Neural cell (in vitro differentiated cells): ENCODE results near the gene WWC2. TPM values are rescaled to one million over a fixed set of nuclear protein-coding genes. Genes with fewer than 3 reads are reported as not detected.

ENCODE experiments used
- H2AFZ ChIP-seq: fragments of 200-600, 300-800 bp; sonication (generic), shearing (Covaris generic); 2 replicates; pipeline ENCODE4 v1.6.0; 2014; ENCODE audit warnings: low read depth, mild to moderate bottlenecking, antibody characterized with exemption, low read length, moderate library complexity
- H3F3A ChIP-seq: fragments of 200-600 bp; shearing (Covaris generic); 2 replicates; pipeline ENCODE4 v1.6.1; 2016; ENCODE audit warnings: mild to moderate bottlenecking, moderate library complexity, mixed read lengths, antibody characterized with exemption, low read length; ENCODE audit not compliant: insufficient read depth, poor library complexity, severe bottlenecking
- H3K27ac ChIP-seq: fragments of 200-600, 300-800 bp; sonication (generic), shearing (Covaris generic); 2 replicates; pipeline ENCODE4 v1.5.1; 2014; ENCODE audit warnings: mild to moderate bottlenecking, low read length, moderate library complexity
- H3K27me3 ChIP-seq: fragments of 300-800, 200-600 bp; sonication (generic), shearing (Covaris generic); 2 replicates; pipeline ENCODE4 v1.6.0; 2014; ENCODE audit warnings: mild to moderate bottlenecking, low read depth, low read length, moderate library complexity; ENCODE audit not compliant: insufficient read depth
- H3K36me3 ChIP-seq: fragments of 300-800, 200-600 bp; sonication (generic), shearing (Covaris generic); 2 replicates; pipeline ENCODE4 v1.5.1; 2014; ENCODE audit warnings: mild to moderate bottlenecking, antibody characterized with exemption, low read length, moderate library complexity; ENCODE audit not compliant: insufficient read depth
- H3K4me2 ChIP-seq: fragments of 300-800, 200-600 bp; sonication (generic), shearing (Covaris generic); 2 replicates; pipeline ENCODE4 v1.6.0; 2014; ENCODE audit warnings: mild to moderate bottlenecking, low read length
- H3K4me3 ChIP-seq: fragments of 300-800, 200-600 bp; sonication (generic), shearing (Covaris generic); 2 replicates; pipeline ENCODE4 v1.5.1; 2014; ENCODE audit warnings: mild to moderate bottlenecking, low read length, moderate library complexity
- H3K79me2 ChIP-seq: fragments of 200-600 bp; shearing (Covaris generic); replicated peaks from 2 replicates; pipeline ENCODE4 v1.6.0; 2014; ENCODE audit warnings: mild to moderate bottlenecking, low read length, moderate library complexity; ENCODE audit not compliant: insufficient read depth
- H3K9ac ChIP-seq: fragments of 300-800, 200-600 bp; sonication (generic), shearing (Covaris generic); 2 replicates; pipeline ENCODE4 v1.6.1; 2016; ENCODE audit warnings: mild to moderate bottlenecking, low read length, mixed read lengths
- H3K9me2 ChIP-seq: fragments of 200-600 bp; shearing (Covaris generic); 2 replicates; pipeline ENCODE4 v1.6.1; 2016; ENCODE audit warnings: mild to moderate bottlenecking, low read length, mixed read lengths; ENCODE audit not compliant: insufficient read depth
- H3K9me3 ChIP-seq: fragments of 200-600, 300-800 bp; sonication (generic), shearing (Covaris generic); 2 replicates; pipeline ENCODE4 v1.6.1; 2016; ENCODE audit warnings: mild to moderate bottlenecking, mixed run types, low read length, moderate library complexity, mixed read lengths
- H4K20me1 ChIP-seq: fragments of 200-600 bp; shearing (Covaris generic); 2 replicates; pipeline ENCODE4 v1.6.1; 2016; ENCODE audit warnings: mild to moderate bottlenecking, mixed run types; ENCODE audit not compliant: insufficient read depth
- EP300 ChIP-seq: fragments of 450-650 bp; conservative IDR thresholded peaks from 2 replicates; pipeline ENCODE4 v1.6.1; 2014; ENCODE audit warnings: antibody characterized with exemption, mild to moderate bottlenecking, moderate library complexity; ENCODE audit not compliant: poor library complexity, severe bottlenecking
- EZH2 ChIP-seq: fragments of 200-600, 300-800 bp; shearing (Covaris generic), sonication (generic); IDR thresholded peaks from 2 replicates; pipeline ENCODE4 v1.6.1; 2014; ENCODE audit warnings: antibody characterized with exemption, low read length, borderline replicate concordance, mild to moderate bottlenecking; ENCODE audit not compliant: insufficient read depth, poor library complexity, severe bottlenecking
- MXI1 ChIP-seq: fragments of 450-650 bp; conservative IDR thresholded peaks from 2 replicates; pipeline ENCODE4 v1.6.1; 2014; ENCODE audit warnings: antibody characterized with exemption, mild to moderate bottlenecking; ENCODE audit not compliant: poor library complexity, severe bottlenecking
- POLR2AphosphoS5 ChIP-seq: IDR thresholded peaks from 2 replicates; pipeline ENCODE4 v1.6.1; 2012
- RAD21 ChIP-seq: fragments of 450-650 bp; conservative IDR thresholded peaks from 2 replicates; pipeline ENCODE4 v1.6.1; 2014; ENCODE audit warnings: antibody characterized with exemption, mild to moderate bottlenecking, moderate library complexity
- SMC3 ChIP-seq: fragments of 450-650 bp; conservative IDR thresholded peaks from 2 replicates; pipeline ENCODE4 v1.6.1; 2014; ENCODE audit warnings: antibody characterized with exemption, mild to moderate bottlenecking, moderate library complexity; ENCODE audit not compliant: poor library complexity
- TAF1 ChIP-seq: IDR thresholded peaks from 2 replicates; pipeline ENCODE4 v1.6.1; 2012; ENCODE audit warnings: low read depth
- polyA plus RNA-seq: library from polyadenylated mRNA; depleted of rRNA; stranded (reverse); fragments of >200 nt; gene quantifications from 2 replicates; pipeline ENCODE4 v1.2.3, GENCODE V29; 2014
- TF ChIP-seq, protein P1 (sequence below): IDR thresholded peaks from 2 replicates; pipeline ENCODE4 v1.6.1; 2012; ENCODE audit warnings: borderline replicate concordance
- TF ChIP-seq, protein P2 (sequence below): fragments of 450-650 bp; IDR thresholded peaks from 2 replicates; pipeline ENCODE4 v1.5.1; 2014; ENCODE audit warnings: antibody characterized with exemption, mild to moderate bottlenecking, moderate library complexity; ENCODE audit not compliant: poor library complexity, severe bottlenecking

The WWC2 gene
- polyA plus RNA-seq, 1 donor from 2014 or later, result 5.7 TPM

DNA sequence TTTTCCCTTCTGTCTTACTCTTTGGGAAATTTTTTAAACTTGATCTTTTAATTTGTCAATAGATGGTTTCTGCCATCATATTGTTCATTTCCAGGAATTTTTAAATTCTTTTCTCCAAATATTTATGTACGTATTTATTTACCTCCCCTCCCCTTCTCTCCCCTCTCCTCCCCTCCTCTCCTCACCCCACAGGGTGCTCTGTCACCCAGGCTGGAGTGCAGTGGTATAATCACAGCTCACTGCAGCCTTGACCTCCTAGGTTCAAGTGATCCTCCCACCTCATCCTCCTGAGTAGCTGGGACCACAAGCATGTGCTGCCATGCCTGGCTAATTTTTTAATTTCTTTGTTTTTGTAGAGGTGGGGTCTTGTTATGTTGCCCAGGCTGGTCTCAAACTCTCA is 73.8 kb downstream of the WWC2 start:
- H3K36me3 ChIP-seq, result no peaks in the 10 kb centered on the region
- no peaks in the 10 kb centered on the region for H3K27me3 ChIP-seq
- no peaks in the 10 kb centered on the region for H3K9me2 ChIP-seq
- H3K27ac ChIP-seq, result no peak overlapping the region
- no peak overlapping the region for H2AFZ ChIP-seq
- H3K4me2 ChIP-seq, result no peak overlapping the region
- H3K4me3 ChIP-seq, result no peak overlapping the region
- H3K9ac ChIP-seq, result no peak overlapping the region
- no peaks in the 10 kb centered on the region for H4K20me1 ChIP-seq
- H3K9me3 ChIP-seq, result no peaks in the 10 kb centered on the region
- no peaks in the 10 kb centered on the region for H3F3A ChIP-seq
- no peak for TF ChIP-seq POLR2AphosphoS5
- TF ChIP-seq EP300, result no peak
- TF ChIP-seq, protein P1, sequence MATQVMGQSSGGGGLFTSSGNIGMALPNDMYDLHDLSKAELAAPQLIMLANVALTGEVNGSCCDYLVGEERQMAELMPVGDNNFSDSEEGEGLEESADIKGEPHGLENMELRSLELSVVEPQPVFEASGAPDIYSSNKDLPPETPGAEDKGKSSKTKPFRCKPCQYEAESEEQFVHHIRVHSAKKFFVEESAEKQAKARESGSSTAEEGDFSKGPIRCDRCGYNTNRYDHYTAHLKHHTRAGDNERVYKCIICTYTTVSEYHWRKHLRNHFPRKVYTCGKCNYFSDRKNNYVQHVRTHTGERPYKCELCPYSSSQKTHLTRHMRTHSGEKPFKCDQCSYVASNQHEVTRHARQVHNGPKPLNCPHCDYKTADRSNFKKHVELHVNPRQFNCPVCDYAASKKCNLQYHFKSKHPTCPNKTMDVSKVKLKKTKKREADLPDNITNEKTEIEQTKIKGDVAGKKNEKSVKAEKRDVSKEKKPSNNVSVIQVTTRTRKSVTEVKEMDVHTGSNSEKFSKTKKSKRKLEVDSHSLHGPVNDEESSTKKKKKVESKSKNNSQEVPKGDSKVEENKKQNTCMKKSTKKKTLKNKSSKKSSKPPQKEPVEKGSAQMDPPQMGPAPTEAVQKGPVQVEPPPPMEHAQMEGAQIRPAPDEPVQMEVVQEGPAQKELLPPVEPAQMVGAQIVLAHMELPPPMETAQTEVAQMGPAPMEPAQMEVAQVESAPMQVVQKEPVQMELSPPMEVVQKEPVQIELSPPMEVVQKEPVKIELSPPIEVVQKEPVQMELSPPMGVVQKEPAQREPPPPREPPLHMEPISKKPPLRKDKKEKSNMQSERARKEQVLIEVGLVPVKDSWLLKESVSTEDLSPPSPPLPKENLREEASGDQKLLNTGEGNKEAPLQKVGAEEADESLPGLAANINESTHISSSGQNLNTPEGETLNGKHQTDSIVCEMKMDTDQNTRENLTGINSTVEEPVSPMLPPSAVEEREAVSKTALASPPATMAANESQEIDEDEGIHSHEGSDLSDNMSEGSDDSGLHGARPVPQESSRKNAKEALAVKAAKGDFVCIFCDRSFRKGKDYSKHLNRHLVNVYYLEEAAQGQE, result no peak
- no peak for TF ChIP-seq RAD21
- TF ChIP-seq EZH2, result no peak
- no peak for TF ChIP-seq MXI1
- TF ChIP-seq, protein P2, sequence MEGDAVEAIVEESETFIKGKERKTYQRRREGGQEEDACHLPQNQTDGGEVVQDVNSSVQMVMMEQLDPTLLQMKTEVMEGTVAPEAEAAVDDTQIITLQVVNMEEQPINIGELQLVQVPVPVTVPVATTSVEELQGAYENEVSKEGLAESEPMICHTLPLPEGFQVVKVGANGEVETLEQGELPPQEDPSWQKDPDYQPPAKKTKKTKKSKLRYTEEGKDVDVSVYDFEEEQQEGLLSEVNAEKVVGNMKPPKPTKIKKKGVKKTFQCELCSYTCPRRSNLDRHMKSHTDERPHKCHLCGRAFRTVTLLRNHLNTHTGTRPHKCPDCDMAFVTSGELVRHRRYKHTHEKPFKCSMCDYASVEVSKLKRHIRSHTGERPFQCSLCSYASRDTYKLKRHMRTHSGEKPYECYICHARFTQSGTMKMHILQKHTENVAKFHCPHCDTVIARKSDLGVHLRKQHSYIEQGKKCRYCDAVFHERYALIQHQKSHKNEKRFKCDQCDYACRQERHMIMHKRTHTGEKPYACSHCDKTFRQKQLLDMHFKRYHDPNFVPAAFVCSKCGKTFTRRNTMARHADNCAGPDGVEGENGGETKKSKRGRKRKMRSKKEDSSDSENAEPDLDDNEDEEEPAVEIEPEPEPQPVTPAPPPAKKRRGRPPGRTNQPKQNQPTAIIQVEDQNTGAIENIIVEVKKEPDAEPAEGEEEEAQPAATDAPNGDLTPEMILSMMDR, result no peak
- no peak for TF ChIP-seq TAF1
- TF ChIP-seq SMC3, result no peak
- no peaks in the 10 kb centered on the region for H3K79me2 ChIP-seq

DNA sequence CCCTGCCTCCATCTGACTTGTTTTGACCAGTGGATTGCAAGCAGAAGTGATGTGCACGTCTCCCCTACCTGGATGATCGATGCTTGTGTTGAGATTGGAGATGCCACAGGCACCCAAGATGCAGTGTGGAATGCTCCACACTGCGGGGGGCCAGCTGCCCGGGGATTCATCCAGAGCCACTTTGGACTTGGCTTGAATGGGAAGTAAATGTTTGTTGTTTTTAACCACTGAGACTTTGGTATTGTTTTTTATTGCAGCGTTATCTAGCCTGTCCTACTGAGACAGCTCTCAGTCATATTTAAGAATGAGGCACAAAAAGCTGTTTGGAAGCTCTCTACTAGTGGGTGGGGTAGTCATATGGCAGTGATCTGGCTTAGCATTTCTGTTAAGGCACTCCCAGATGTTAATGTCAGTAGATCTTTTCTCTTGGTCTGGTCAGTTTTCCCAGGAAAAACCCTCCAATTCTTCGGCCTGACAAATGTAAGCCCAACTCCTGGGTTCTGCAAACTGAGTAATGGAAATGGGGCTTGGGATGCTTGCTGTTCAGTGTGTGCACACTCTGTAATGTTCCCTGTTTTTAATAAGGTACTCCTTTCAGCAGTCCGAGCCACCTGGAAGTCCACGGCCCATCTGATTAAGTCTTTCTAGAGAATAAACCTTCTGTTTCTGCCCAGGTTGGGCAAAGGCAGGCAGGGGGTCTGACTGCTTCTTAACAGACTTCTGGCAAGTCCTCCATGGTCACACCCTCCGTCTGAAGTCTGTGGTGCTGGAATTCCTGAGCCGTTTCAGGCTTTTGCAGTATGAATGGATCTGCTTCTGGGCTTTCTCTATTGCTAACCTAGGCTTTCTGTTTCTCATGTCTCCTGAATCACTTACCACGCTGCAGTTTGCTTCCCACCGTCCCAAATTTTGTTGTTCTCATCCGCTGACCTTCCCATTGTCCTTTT is 74.8 kb downstream of the WWC2 start:
- no peaks in the 10 kb centered on the region for H3F3A ChIP-seq
- H3K27ac ChIP-seq, result no peak overlapping the region
- H3K79me2 ChIP-seq, result no peaks in the 10 kb centered on the region
- H3K27me3 ChIP-seq, result no peaks in the 10 kb centered on the region
- no peak overlapping the region for H3K9ac ChIP-seq
- TF ChIP-seq, protein P1, result no peak
- TF ChIP-seq, protein P2, result no peak
- no peak for TF ChIP-seq MXI1
- no peak for TF ChIP-seq TAF1
- no peak for TF ChIP-seq SMC3
- TF ChIP-seq RAD21, result no peak
- TF ChIP-seq EP300, result no peak
- no peak for TF ChIP-seq EZH2
- no peak for TF ChIP-seq POLR2AphosphoS5
- no peaks in the 10 kb centered on the region for H4K20me1 ChIP-seq
- no peaks in the 10 kb centered on the region for H3K9me2 ChIP-seq
- H3K4me2 ChIP-seq, result no peak overlapping the region
- H3K4me3 ChIP-seq, result no peak overlapping the region
- H3K9me3 ChIP-seq, result no peaks in the 10 kb centered on the region
- H2AFZ ChIP-seq, result no peak overlapping the region
- no peaks in the 10 kb centered on the region for H3K36me3 ChIP-seq
